Measurements from ENCODE around the gene IQGAP3. TPM values are rescaled to one million over a fixed set of nuclear protein-coding genes. Genes with fewer than 3 reads are reported as not detected.

Gene IQGAP3
- total RNA-seq, 1 experiment from 2014 or later = 48.3 TPM

GRCh38 chr1:156504821-156505678 is 67.3 kb downstream of the IQGAP3 start:
- DNase-seq (ENCODE audit: unreplicated experiment) = peak; percentile 100
- H3K27ac Mint-ChIP-seq (ENCODE audit: low read depth, unreplicated experiment) = peak overlapping the region; percentile 97
- H3K27me3 Mint-ChIP-seq (ENCODE audit: insufficient read depth, unreplicated experiment) = no peaks in the 10 kb centered on the region
- intact Hi-C loops (cut with micrococcal nuclease) = loop anchor here (1.0 to 10.0 kb wide), 4 partner anchors 48 to 240 kb away; partner anchors contain the start of genes GPATCH4 and MRPL24
- H3K4me1 Mint-ChIP-seq (ENCODE audit: insufficient read depth, unreplicated experiment) = peaks cover 55% of the 10 kb centered on the region
- ChIA-PET CTCF (interaction anchor here (0.5 to 5.9 kb wide), 14 partner anchors 39 to 287 kb away, joined by 3 to 79 read pairs (median 3); partner anchors contain the start of gene TMEM79), POLR2A (interaction anchor here (0.5 to 11.2 kb wide), 16 partner anchors 8 to 262 kb away, joined by 3 to 549 read pairs (median 4); partner anchors contain the start of genes GPATCH4, HDGF, IQGAP3 and NAXE)
- peaks cover 8% of the 10 kb centered on the region for H3K36me3 Mint-ChIP-seq (ENCODE audit: insufficient read depth, unreplicated experiment)
- H3K4me3 Mint-ChIP-seq (ENCODE audit: unreplicated experiment) = peak overlapping the region; percentile 62
- no peak for TF ChIP-seq CTCF (IDR thresholded peaks at IDR 0.05; ENCODE audit: unreplicated experiment)
- no TSS peak for BruUV-seq (replicated peaks)
- no peaks in the 10 kb centered on the region for H3K9me3 Mint-ChIP-seq (ENCODE audit: unreplicated experiment)

- no peak for TF ChIP-seq CTCF (IDR thresholded peaks at IDR 0.05; ENCODE audit: unreplicated experiment)
- peak; percentile 37 for DNase-seq (ENCODE audit: unreplicated experiment)
- POLR2A ChIA-PET = interaction anchor here (0.5 to 11.2 kb wide), 20 partner anchors 7 to 263 kb away, joined by 3 to 549 read pairs (median 4); partner anchors contain the start of genes GPATCH4, HDGF, IQGAP3 and NAXE
- Mint-ChIP-seq H3K36me3 (ENCODE audit: insufficient read depth, unreplicated experiment) (peaks cover 7% of the 10 kb centered on the region), H3K27ac (ENCODE audit: low read depth, unreplicated experiment) (peak overlapping the region; percentile 97), H3K9me3 (ENCODE audit: unreplicated experiment) (no peaks in the 10 kb centered on the region), H3K4me3 (ENCODE audit: unreplicated experiment) (peak overlapping the region; percentile 62), H3K27me3 (ENCODE audit: insufficient read depth, unreplicated experiment) (no peaks in the 10 kb centered on the region), H3K4me1 (ENCODE audit: insufficient read depth, unreplicated experiment) (peaks cover 49% of the 10 kb centered on the region)
- BruUV-seq (replicated peaks) = no TSS peak
- intact Hi-C loops (cut with micrococcal nuclease) = loop anchor here (10.0 kb wide), 2 partner anchors 100 to 240 kb away; partner anchors contain the start of genes GPATCH4 and MRPL24
- CTCF ChIA-PET = interaction anchor here (0.6 to 5.9 kb wide), 14 partner anchors 13 to 286 kb away, joined by 3 to 79 read pairs (median 4); no protein-coding TSS in a partner anchor
Observed at GRCh38 chr1:156504438-156504813, 67.9 kb downstream of the IQGAP3 start.

- H3K4me1 Mint-ChIP-seq (ENCODE audit: insufficient read depth, unreplicated experiment) = peaks cover 44% of the 10 kb centered on the region
- H3K27me3 Mint-ChIP-seq (ENCODE audit: insufficient read depth, unreplicated experiment) = no peaks in the 10 kb centered on the region
- peaks cover 7% of the 10 kb centered on the region for H3K36me3 Mint-ChIP-seq (ENCODE audit: insufficient read depth, unreplicated experiment)
- peak overlapping the region; percentile 85 for H3K4me3 Mint-ChIP-seq (ENCODE audit: unreplicated experiment)
- DNase-seq (ENCODE audit: unreplicated experiment) = peak; percentile 21
- no TSS peak for BruUV-seq (replicated peaks)
- no peaks in the 10 kb centered on the region for H3K9me3 Mint-ChIP-seq (ENCODE audit: unreplicated experiment)
- CTCF ChIA-PET = interaction anchor here (0.7 to 5.9 kb wide), 11 partner anchors 14 to 286 kb away, joined by 3 to 79 read pairs (median 5); no protein-coding TSS in a partner anchor
- POLR2A ChIA-PET = interaction anchor here (0.6 to 11.2 kb wide), 19 partner anchors 8 to 545 kb away, joined by 3 to 549 read pairs (median 5); partner anchors contain the start of genes GPATCH4, HDGF, IQGAP3 and NAXE
- intact Hi-C loops (cut with micrococcal nuclease) = loop anchor here (10.0 kb wide), 2 partner anchors 101 to 241 kb away; partner anchors contain the start of genes GPATCH4 and MRPL24
- TF ChIP-seq CTCF (IDR thresholded peaks at IDR 0.05; ENCODE audit: unreplicated experiment) = no peak
- H3K27ac Mint-ChIP-seq (ENCODE audit: low read depth, unreplicated experiment) = peak overlapping the region; percentile 97
Observed at GRCh38 chr1:156503698-156504437, 68.5 kb downstream of the IQGAP3 start.

Measured in MCF 10A (cell line).